ENCODE data around the gene NHS. TPM values are rescaled to one million over a fixed set of nuclear protein-coding genes. Genes with fewer than 3 reads are reported as not detected.

NHS gene
- polyA plus RNA-seq, 1 donor (not counting 4 experiments of a cell fraction or from before 2014, with no cell fraction given): 5.4 TPM

DNA sequence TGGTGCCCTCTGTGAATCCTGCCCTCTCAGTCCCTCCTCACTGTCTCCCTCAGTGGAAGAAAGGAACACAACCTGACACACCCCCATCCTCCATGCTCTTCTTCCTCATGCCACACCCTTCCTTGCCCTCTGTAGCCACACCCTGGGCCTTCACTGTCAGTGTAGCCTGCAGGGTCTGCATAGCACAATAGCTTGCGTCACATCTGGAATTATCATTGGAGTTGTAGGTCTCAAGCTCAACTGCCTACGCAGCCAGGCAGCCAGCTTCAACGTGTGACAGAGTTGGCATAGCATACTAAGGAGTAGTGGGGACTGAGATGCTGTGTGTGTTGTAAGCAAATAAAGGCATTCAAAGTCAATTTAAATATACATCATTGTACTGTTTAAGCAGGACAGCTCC is 248.8 kb downstream of the NHS start:
- no peak for FAIRE-seq
- no peak for DNase-seq (ENCODE audit: low read depth, low spot score)
- dilution Hi-C loops (cut with MboI; ENCODE audit: extremely low pct_ligation_motif_present, low sequenced_read_pairs): no loop called here

DNA sequence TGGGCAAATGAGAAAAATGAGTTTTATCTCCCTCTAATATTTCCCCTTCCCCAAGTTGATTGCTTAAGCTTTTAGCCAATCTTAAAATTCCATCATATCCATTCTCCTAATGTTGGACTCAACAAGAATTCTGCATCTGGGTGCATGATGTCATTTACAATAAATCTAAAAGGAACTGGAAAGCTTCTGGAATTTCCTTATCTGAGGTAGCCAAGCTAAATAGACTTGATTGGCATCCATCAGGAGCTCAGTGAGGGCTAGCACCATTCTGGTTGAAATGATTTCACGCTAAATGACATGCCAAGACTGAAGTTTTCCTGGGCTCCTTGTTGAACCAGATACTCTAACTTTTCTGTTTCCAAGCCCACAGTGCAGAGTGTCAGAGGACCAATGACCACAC is 252.0 kb downstream of the NHS start:
- peaks cover under 1% of the 10 kb centered on the region for H3K79me2 ChIP-seq (ENCODE audit: control insufficient read depth, insufficient read depth, low read length)
- no peak for TF ChIP-seq EZH2 (IDR thresholded peaks at IDR 0.05; ENCODE audit: low read length)
- TF ChIP-seq, protein P1, sequence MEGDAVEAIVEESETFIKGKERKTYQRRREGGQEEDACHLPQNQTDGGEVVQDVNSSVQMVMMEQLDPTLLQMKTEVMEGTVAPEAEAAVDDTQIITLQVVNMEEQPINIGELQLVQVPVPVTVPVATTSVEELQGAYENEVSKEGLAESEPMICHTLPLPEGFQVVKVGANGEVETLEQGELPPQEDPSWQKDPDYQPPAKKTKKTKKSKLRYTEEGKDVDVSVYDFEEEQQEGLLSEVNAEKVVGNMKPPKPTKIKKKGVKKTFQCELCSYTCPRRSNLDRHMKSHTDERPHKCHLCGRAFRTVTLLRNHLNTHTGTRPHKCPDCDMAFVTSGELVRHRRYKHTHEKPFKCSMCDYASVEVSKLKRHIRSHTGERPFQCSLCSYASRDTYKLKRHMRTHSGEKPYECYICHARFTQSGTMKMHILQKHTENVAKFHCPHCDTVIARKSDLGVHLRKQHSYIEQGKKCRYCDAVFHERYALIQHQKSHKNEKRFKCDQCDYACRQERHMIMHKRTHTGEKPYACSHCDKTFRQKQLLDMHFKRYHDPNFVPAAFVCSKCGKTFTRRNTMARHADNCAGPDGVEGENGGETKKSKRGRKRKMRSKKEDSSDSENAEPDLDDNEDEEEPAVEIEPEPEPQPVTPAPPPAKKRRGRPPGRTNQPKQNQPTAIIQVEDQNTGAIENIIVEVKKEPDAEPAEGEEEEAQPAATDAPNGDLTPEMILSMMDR (optimal IDR thresholded peaks at IDR 0.05 in 1 of 3, IDR thresholded peaks at IDR 0.05 in 1 of 3, conservative IDR thresholded peaks at IDR 0.05 in 1 of 3; ENCODE audit: extremely low read depth in 1 of 3, insufficient read depth in 2 of 3, low read length in 3 of 3): no peak
- H2AFZ ChIP-seq (ENCODE audit: control insufficient read depth, low read length): no peak overlapping the region
- no peak for FAIRE-seq
- H4K20me1 ChIP-seq (ENCODE audit: control insufficient read depth, extremely low read depth, insufficient read depth, low read length): peaks cover 2% of the 10 kb centered on the region
- H3K9me3 ChIP-seq (ENCODE audit: control insufficient read depth, low read depth, low read length): no peaks in the 10 kb centered on the region
- H3K9me1 ChIP-seq (ENCODE audit: control insufficient read depth, extremely low read depth, insufficient read depth, low read length): peaks cover 2% of the 10 kb centered on the region
- H3K4me1 ChIP-seq (ENCODE audit: control insufficient read depth, extremely low read depth, insufficient read depth, low read length): peaks cover 23% of the 10 kb centered on the region
- no peaks in the 10 kb centered on the region for H3K36me3 ChIP-seq (ENCODE audit: control insufficient read depth in 2 of 2, extremely low read depth in 1 of 2, insufficient read depth in 2 of 2, low read length in 2 of 2)
- H3K9ac ChIP-seq (ENCODE audit: control insufficient read depth, extremely low read depth, insufficient read depth, low read length): no peak overlapping the region
- no peak overlapping the region for H3K4me2 ChIP-seq (ENCODE audit: control insufficient read depth, extremely low read depth, insufficient read depth, low read depth, low read length)
- H3K27me3 ChIP-seq (ENCODE audit: control insufficient read depth, extremely low read depth, insufficient read depth, low read length): no peaks in the 10 kb centered on the region
- H3K4me3 ChIP-seq (ENCODE audit: control insufficient read depth in 2 of 3, extremely low read depth in 1 of 3, insufficient read depth in 2 of 3, low read depth in 1 of 3, low read length in 3 of 3): no peak overlapping the region
- no peak for DNase-seq (ENCODE audit: low read depth, low spot score)
- no peak overlapping the region for H3K27ac ChIP-seq (ENCODE audit: control insufficient read depth, insufficient read depth, low read length)
- dilution Hi-C loops (cut with MboI; ENCODE audit: extremely low pct_ligation_motif_present, low sequenced_read_pairs): no loop called here

More for the DNA sequence above, 248.8 kb downstream of the NHS start:
- Histone ChIP-seq H2AFZ (ENCODE audit: control insufficient read depth, low read length) (no peak overlapping the region), H3K4me2 (ENCODE audit: control insufficient read depth, extremely low read depth, insufficient read depth, low read depth, low read length) (no peak overlapping the region), H3K27me3 (ENCODE audit: control insufficient read depth, extremely low read depth, insufficient read depth, low read length) (no peaks in the 10 kb centered on the region), H3K9ac (ENCODE audit: control insufficient read depth, extremely low read depth, insufficient read depth, low read length) (no peak overlapping the region), H3K9me1 (ENCODE audit: control insufficient read depth, extremely low read depth, insufficient read depth, low read length) (no peaks in the 10 kb centered on the region), H3K4me3 (ENCODE audit: control insufficient read depth in 2 of 3, extremely low read depth in 1 of 3, insufficient read depth in 2 of 3, low read depth in 1 of 3, low read length in 3 of 3) (no peak overlapping the region), H4K20me1 (ENCODE audit: control insufficient read depth, extremely low read depth, insufficient read depth, low read length) (peaks cover 2% of the 10 kb centered on the region), H3K36me3 (ENCODE audit: control insufficient read depth in 2 of 2, extremely low read depth in 1 of 2, insufficient read depth in 2 of 2, low read length in 2 of 2) (no peaks in the 10 kb centered on the region), H3K4me1 (ENCODE audit: control insufficient read depth, extremely low read depth, insufficient read depth, low read length) (peaks cover 13% of the 10 kb centered on the region), H3K27ac (ENCODE audit: control insufficient read depth, insufficient read depth, low read length) (no peak overlapping the region), H3K9me3 (ENCODE audit: control insufficient read depth, low read depth, low read length) (no peaks in the 10 kb centered on the region), H3K79me2 (ENCODE audit: control insufficient read depth, insufficient read depth, low read length) (no peaks in the 10 kb centered on the region)
- TF ChIP-seq EZH2 (IDR thresholded peaks at IDR 0.05; ENCODE audit: low read length): no peak
- TF ChIP-seq, protein P1 (optimal IDR thresholded peaks at IDR 0.05 in 1 of 3, IDR thresholded peaks at IDR 0.05 in 1 of 3, conservative IDR thresholded peaks at IDR 0.05 in 1 of 3; ENCODE audit: extremely low read depth in 1 of 3, insufficient read depth in 2 of 3, low read length in 3 of 3): no peak
